ENCODE data around the gene UNC80.

GRCh38 chr2:209809256-209809655, 37.6 kb downstream of the UNC80 start:
- TF ChIP-seq CTCF (IDR thresholded peaks at IDR 0.05) (no peak), POLR2AphosphoS5 (IDR thresholded peaks at IDR 0.05) (no peak), POLR2A (IDR thresholded peaks at IDR 0.05) (no peak)
